SU-DHL-6 (cell line): ENCODE measurements around the gene RGL3.
"Not testable (repeated sequence)": the region's sequence is repeated elsewhere in the genome, so short reads cannot be mapped to it uniquely, and the experiment has no call there.

Experiments used
- H2AFZ ChIP-seq: fragments of 200-600 bp; sonication (generic); 2 replicates; pipeline ENCODE4 v1.6.1; 2014; ENCODE audit warnings: low read depth, mild to moderate bottlenecking, moderate library complexity, mixed read lengths, antibody characterized with exemption, low read length; ENCODE audit not compliant: severe bottlenecking
- H3F3A ChIP-seq: fragments of 200-600 bp; shearing (Covaris generic); 2 replicates; pipeline ENCODE4 v1.6.0; 2016; ENCODE audit warnings: antibody characterized with exemption, mild to moderate bottlenecking; ENCODE audit not compliant: insufficient read depth
- H3K27ac ChIP-seq: fragments of 200-600 bp; sonication (generic); 2 replicates; pipeline ENCODE4 v1.5.1; 2016; ENCODE audit warnings: low read depth, mild to moderate bottlenecking, low read length, moderate library complexity, mixed read lengths
- H3K27me3 ChIP-seq: fragments of 200-600 bp; sonication (generic), shearing (Covaris generic); 2 replicates; pipeline ENCODE4 v1.6.0; 2014; ENCODE audit warnings: mild to moderate bottlenecking, low read length
- H3K36me3 ChIP-seq: fragments of 200-600 bp; sonication (generic); 2 replicates; pipeline ENCODE4 v1.6.1; 2014; ENCODE audit warnings: mild to moderate bottlenecking, low read length, mixed read lengths
- H3K4me2 ChIP-seq: fragments of 300-600, 200-600 bp; shearing (Covaris generic), sonication (generic); 2 replicates; pipeline ENCODE4 v1.6.0; 2014; ENCODE audit warnings: low read length, low read depth, mild to moderate bottlenecking; ENCODE audit not compliant: poor library complexity, severe bottlenecking
- H3K4me3 ChIP-seq: fragments of 200-600 bp; sonication (generic); 2 replicates; pipeline ENCODE4 v1.5.1; 2014; ENCODE audit warnings: antibody characterized with exemption, low read length, mild to moderate bottlenecking, mixed read lengths; ENCODE audit not compliant: insufficient read depth, poor library complexity, severe bottlenecking
- H3K79me2 ChIP-seq: fragments of 200-600 bp; sonication (generic); 2 replicates; pipeline ENCODE4 v1.6.1; 2014; ENCODE audit warnings: mild to moderate bottlenecking, low read length, moderate library complexity; ENCODE audit not compliant: insufficient read depth
- H3K9ac ChIP-seq: fragments of 200-600 bp; sonication (generic); 2 replicates; pipeline ENCODE4 v1.7.0; 2014; ENCODE audit warnings: mild to moderate bottlenecking, low read length
- H3K9me2 ChIP-seq: fragments of 200-600 bp; sonication (generic); replicated peaks from 2 replicates; pipeline ENCODE4 v1.6.1; 2014; ENCODE audit warnings: low read length; ENCODE audit not compliant: insufficient read depth
- H3K9me3 ChIP-seq: fragments of 200-600 bp; sonication (generic); 2 replicates; pipeline ENCODE4 v1.6.1; 2014; ENCODE audit warnings: low read length, mixed read lengths; ENCODE audit not compliant: insufficient read depth
- H4K20me1 ChIP-seq: fragments of 200-600 bp; sonication (generic); 2 replicates; pipeline ENCODE4 v1.6.1; 2014; ENCODE audit warnings: low read depth, mild to moderate bottlenecking, antibody characterized with exemption, low read length, moderate library complexity, mixed read lengths
- EZH2phosphoT487 ChIP-seq: fragments of 200-600 bp; sonication (generic), shearing (Covaris generic); conservative IDR thresholded peaks from 2 replicates; pipeline ENCODE4 v1.6.1; 2018; ENCODE audit warnings: mild to moderate bottlenecking, antibody characterized with exemption, low read length, moderate library complexity, mixed read lengths
- TF ChIP-seq, protein P1 (sequence below): fragments of 200-600 bp; sonication (generic); IDR thresholded peaks from one replicate; pipeline ENCODE4 v1.5.1; 2017; ENCODE audit warnings: antibody characterized with exemption, mild to moderate bottlenecking, low read length, moderate library complexity; ENCODE audit not compliant: insufficient read depth, poor library complexity, severe bottlenecking

RGL3 gene, protein sequence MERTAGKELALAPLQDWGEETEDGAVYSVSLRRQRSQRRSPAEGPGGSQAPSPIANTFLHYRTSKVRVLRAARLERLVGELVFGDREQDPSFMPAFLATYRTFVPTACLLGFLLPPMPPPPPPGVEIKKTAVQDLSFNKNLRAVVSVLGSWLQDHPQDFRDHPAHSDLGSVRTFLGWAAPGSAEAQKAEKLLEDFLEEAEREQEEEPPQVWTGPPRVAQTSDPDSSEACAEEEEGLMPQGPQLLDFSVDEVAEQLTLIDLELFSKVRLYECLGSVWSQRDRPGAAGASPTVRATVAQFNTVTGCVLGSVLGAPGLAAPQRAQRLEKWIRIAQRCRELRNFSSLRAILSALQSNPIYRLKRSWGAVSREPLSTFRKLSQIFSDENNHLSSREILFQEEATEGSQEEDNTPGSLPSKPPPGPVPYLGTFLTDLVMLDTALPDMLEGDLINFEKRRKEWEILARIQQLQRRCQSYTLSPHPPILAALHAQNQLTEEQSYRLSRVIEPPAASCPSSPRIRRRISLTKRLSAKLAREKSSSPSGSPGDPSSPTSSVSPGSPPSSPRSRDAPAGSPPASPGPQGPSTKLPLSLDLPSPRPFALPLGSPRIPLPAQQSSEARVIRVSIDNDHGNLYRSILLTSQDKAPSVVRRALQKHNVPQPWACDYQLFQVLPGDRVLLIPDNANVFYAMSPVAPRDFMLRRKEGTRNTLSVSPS

DNA sequence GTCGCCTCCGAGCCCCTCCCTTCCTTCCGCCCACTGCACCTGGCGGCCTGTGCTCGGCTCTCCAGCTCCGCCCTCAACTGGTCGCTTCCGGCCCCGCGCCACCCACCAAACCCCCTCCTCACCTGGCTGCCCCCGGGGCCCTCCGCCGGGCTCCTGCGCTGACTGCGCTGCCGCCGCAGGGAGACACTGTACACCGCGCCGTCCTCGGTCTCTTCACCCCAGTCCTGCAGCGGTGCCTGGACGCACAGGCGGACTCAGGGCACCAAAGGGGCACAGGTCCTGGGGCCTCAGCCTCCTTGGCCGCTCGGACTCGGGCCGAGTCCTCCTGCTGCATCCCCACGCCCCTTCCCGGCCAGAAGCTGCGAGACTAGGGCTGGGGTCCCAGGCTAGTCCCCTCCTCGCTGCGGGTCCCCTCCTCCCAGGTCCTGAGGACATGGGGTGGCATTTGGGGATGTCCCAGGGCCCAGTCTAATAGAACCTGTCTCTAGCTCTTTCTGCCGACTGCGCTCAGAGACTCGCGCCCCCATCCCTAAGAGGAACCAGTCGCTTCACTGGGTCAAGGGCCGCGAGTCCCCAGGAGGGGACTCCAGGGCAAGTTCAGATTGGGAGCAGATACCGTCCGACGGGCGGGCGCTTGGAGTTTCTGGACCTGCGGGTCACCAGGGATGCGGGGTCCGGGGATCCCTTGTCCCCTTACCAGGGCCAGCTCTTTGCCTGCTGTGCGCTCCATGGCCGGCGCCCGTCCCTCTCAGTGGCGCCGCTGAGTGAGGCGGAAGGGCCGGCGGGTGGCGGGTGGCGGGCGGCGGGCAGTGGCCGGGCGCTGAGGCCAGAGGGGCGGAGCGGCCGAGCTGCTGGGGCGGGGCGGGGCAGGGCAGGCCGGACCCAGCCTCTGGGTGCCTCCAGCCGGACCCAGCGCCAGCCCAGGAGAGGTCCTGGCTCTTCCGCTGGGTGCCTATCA lies at the start of gene RGL3:
Gene RGL3 (minus strand): TSS at position 766 of the 958 bp plus-strand sequence. CDS start 36 bp downstream, at position 730.
- Histone ChIP-seq H3K4me3 (no peak within 1 kb of the TSS), H3K4me2 (no peak within 1 kb of the TSS), H3K79me2 (no peaks in the 10 kb centered on the region), H3F3A (no peaks in the 10 kb centered on the region), H2AFZ (no peak within 1 kb of the TSS), H3K27ac (no peak within 1 kb of the TSS), H3K9ac (no peak within 1 kb of the TSS), H3K9me2 (no peaks in the 10 kb centered on the region), H3K9me3 (no peaks in the 10 kb centered on the region), H3K36me3 (no peaks in the 10 kb centered on the region), H3K27me3 (no peaks in the 10 kb centered on the region), H4K20me1 (no peaks in the 10 kb centered on the region)
- TF ChIP-seq EZH2phosphoT487, result no peak
- TF ChIP-seq, protein P1, sequence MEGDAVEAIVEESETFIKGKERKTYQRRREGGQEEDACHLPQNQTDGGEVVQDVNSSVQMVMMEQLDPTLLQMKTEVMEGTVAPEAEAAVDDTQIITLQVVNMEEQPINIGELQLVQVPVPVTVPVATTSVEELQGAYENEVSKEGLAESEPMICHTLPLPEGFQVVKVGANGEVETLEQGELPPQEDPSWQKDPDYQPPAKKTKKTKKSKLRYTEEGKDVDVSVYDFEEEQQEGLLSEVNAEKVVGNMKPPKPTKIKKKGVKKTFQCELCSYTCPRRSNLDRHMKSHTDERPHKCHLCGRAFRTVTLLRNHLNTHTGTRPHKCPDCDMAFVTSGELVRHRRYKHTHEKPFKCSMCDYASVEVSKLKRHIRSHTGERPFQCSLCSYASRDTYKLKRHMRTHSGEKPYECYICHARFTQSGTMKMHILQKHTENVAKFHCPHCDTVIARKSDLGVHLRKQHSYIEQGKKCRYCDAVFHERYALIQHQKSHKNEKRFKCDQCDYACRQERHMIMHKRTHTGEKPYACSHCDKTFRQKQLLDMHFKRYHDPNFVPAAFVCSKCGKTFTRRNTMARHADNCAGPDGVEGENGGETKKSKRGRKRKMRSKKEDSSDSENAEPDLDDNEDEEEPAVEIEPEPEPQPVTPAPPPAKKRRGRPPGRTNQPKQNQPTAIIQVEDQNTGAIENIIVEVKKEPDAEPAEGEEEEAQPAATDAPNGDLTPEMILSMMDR, result no peak

DNA sequence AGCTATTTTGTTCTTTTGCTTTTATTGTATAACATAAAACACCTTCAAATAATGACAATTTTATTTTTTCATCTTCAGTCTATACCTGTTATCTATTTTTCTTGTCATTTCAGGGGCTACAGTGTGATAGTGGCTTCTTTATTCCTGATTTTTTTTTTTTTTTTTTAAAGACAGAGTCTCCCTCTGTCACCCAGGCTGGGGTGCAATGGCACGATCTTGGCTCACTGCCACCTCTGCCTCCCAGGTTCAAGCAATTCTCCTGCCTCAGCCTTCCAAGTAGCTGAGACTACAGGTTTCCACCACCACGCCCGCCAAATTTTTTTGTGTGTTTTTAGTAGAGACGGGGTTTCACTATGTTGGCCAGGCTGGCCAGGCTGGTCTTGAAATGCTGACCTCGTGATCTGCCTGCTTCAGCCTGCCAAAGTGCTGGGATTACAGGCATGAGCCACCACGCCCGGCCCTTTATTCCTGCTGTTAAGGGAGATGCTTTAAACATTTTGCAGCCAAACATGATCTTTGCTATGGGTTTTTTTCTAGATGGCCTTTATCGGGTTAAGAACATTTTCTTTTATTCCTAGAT lies 49.2 kb upstream of the RGL3 start:
- not testable (repeated sequence) for H3K9ac ChIP-seq, H3K9me3 ChIP-seq, H3K79me2 ChIP-seq, H3K4me3 ChIP-seq, H3K27ac ChIP-seq, H3K27me3 ChIP-seq, H4K20me1 ChIP-seq, H3F3A ChIP-seq, H3K36me3 ChIP-seq, H3K4me2 ChIP-seq, H3K9me2 ChIP-seq, H2AFZ ChIP-seq

- H2AFZ ChIP-seq, result no peak overlapping the region
- TF ChIP-seq EZH2phosphoT487, result no peak
- TF ChIP-seq, protein P1, result no peak
- no peak overlapping the region for H3K9ac ChIP-seq
- no peaks in the 10 kb centered on the region for H3F3A ChIP-seq
- H3K4me3 ChIP-seq, result no peak overlapping the region
- no peaks in the 10 kb centered on the region for H3K9me3 ChIP-seq
- no peaks in the 10 kb centered on the region for H3K36me3 ChIP-seq
- H3K27me3 ChIP-seq, result no peaks in the 10 kb centered on the region
- H3K79me2 ChIP-seq, result no peaks in the 10 kb centered on the region
- no peak overlapping the region for H3K4me2 ChIP-seq
- H4K20me1 ChIP-seq, result no peaks in the 10 kb centered on the region
- H3K9me2 ChIP-seq, result no peaks in the 10 kb centered on the region
- no peak overlapping the region for H3K27ac ChIP-seq
These were observed 46.5 kb upstream of the RGL3 start for GRCh38 chr19:11465600-11465999.
